ENCODE data around the gene RNF144A. TPM values are rescaled to one million over a fixed set of nuclear protein-coding genes. Genes with fewer than 3 reads are reported as not detected.

RNF144A gene
- polyA plus RNA-seq, 1 of the 3 experiments (the other 2 are of a cell fraction), result 15.6 TPM

GRCh38 chr2:6887751-6888192, 29.4 kb upstream of the RNF144A start:
- H3K4me2 ChIP-seq, result no peak overlapping the region
- H3K79me2 ChIP-seq (ENCODE audit: insufficient read depth), result no peaks in the 10 kb centered on the region
- H3K36me3 ChIP-seq (replicated peaks in 1 of 2; ENCODE audit: control insufficient read depth in 1 of 2, insufficient read depth in 2 of 2, low read length in 1 of 2), result no peaks in the 10 kb centered on the region
- H3K9ac ChIP-seq, result no peak overlapping the region
- CTCF ChIA-PET, result interaction anchor here (0.6 to 7.5 kb wide), 10 partner anchors 8 to 247 kb away, joined by 3 to 73 read pairs (median 5); partner anchors contain the start of gene CMPK2
- H3K27me3 ChIP-seq (ENCODE audit: insufficient read depth), result no peaks in the 10 kb centered on the region
- H3K9me3 ChIP-seq, result no peaks in the 10 kb centered on the region
- 41% methylated on average over 3 of the region's 3 CpGs for WGBS (ENCODE audit: low lambda C conversion rate)
- POLR2A ChIA-PET, result no interaction called here
- no peak for DNase-seq
- no peaks in the 10 kb centered on the region for H3K9me2 ChIP-seq
- TF ChIP-seq TEAD4 (IDR thresholded peaks at IDR 0.05; ENCODE audit: borderline replicate concordance, insufficient read depth) (no peak), SMC3 (IDR thresholded peaks at IDR 0.05; ENCODE audit: low read depth, low read length) (no peak), GABPA (IDR thresholded peaks at IDR 0.05; ENCODE audit: low read depth) (no peak), TAF1 (IDR thresholded peaks at IDR 0.05; ENCODE audit: borderline replicate concordance, low read depth, low read length) (no peak), RXRA (IDR thresholded peaks at IDR 0.05; ENCODE audit: borderline replicate concordance, low read depth) (no peak), FOXM1 (IDR thresholded peaks at IDR 0.05; ENCODE audit: low read depth) (no peak), RCOR1 (IDR thresholded peaks at IDR 0.05; ENCODE audit: low read length) (no peak), IRF3 (IDR thresholded peaks at IDR 0.05; ENCODE audit: low read depth, low read length) (no peak), MAX (IDR thresholded peaks at IDR 0.05; ENCODE audit: low read depth) (no peak), JUND (IDR thresholded peaks at IDR 0.05) (no peak), EZH2phosphoT487 (IDR thresholded peaks at IDR 0.05; ENCODE audit: borderline replicate concordance, low read depth) (no peak), ZBTB33 (IDR thresholded peaks at IDR 0.05; ENCODE audit: borderline replicate concordance, low read depth) (no peak), FOSL2 (IDR thresholded peaks at IDR 0.05; ENCODE audit: borderline replicate concordance, low read depth) (no peak), POLR2AphosphoS5 (IDR thresholded peaks at IDR 0.05; ENCODE audit: low read depth, low read length) (no peak), PBX3 (IDR thresholded peaks at IDR 0.05) (no peak)
- no peak overlapping the region for H3K27ac ChIP-seq (ENCODE audit: low read depth in 2 of 2, low read length in 1 of 2)
- H2AFZ ChIP-seq (ENCODE audit: low read depth), result no peak overlapping the region
- H3K4me3 ChIP-seq (ENCODE audit: low read depth in 2 of 2, low read length in 1 of 2), result no peak overlapping the region
- H3F3A ChIP-seq (replicated peaks; ENCODE audit: insufficient read depth), result no peaks in the 10 kb centered on the region
- H3K4me1 ChIP-seq (ENCODE audit: control insufficient read depth in 1 of 2, insufficient read depth in 2 of 2, low read depth in 1 of 2, low read length in 1 of 2), result no peaks in the 10 kb centered on the region; a peak in 1 of 4 replicates
- H4K20me1 ChIP-seq (ENCODE audit: insufficient read depth), result no peaks in the 10 kb centered on the region
